Measurements from ENCODE around the gene SREBF1.
"Not testable (repeated sequence)": the region's sequence is repeated elsewhere in the genome, so short reads cannot be mapped to it uniquely, and the experiment has no call there.

Gene SREBF1

DNA sequence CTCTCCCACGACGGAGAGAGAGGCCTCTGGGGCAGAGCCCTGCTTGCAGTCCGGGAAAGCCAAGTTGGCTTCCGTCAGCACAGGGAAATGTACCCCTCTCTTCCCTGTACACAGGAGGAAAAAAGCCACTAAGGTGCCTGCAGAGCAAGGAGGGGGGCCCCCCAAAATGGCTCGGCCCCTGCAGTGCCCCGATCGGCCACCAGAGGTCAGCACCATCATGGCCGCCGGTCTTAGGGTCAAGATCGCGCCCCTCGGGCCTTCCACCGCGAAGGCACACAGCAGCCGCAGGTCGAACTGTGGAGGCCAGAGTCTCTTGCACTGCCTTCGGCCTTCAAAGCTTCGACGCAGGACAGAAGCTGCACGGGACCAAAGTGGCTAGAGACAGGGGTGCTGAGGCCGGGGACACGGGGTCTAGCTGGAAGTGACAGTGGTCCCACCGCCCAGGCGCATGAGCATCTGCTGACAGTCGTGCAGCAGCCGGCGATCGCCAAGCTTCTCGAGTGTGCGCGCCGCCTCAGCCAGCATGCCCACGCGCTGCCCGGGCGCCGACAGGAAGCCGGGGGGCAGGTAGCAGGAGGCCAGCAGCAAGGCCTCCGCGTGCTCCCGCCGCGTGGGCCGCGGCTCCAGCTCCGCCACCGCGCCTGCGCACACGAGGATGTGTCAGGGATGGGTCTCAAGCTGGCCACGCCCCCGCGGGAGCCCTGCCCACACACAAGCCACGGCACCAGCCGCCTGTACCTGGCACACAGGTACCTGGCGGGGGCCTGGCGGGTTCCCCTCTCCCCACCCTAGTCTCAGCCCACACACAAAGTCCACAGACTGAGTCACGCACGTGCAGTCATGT is 24.4 kb downstream of the SREBF1 start:
- no peak for DNase-seq (ENCODE audit: low read depth, low spot score)

DNA sequence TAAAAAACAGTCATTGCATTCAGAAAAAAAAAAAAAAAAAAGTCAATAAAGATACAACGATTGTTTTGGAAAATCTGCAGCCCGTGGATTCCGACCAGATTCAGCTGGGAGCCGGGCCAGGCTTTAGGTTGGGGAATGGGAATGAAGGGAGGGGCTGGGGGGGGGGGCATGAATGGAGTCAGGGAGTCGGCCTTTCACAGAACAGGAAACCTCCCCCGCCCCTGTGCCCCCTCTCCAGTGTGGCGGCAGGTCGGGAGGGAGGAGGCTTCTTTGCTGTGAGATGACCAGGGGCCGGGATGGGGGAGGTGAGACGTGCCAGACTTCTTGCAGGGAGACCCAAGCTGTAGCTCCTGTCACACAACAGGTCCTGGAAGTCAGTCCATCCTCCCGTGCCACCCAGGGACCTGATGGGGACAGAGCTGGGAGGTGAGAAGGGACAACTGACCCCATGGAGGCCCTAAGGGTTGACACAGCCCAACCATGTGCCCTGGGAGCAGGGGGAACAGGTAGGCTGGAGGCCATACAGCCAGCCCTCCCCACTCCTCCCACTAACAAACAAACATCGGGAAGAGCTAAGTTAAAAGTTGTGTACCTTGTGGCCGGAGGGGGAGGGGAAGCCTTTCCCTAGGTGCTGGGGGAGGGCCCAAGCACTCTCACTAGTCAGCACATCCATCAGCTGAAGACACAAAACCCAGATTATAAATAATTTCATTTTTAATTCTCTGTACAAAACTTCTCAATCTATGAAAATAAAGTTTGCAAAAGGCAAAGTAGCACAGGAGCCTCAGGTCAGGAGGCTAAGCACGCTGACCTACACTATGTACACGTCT is 25.2 kb downstream of the SREBF1 start:
- DNase-seq (ENCODE audit: low read depth, low spot score), result no peak

GRCh38 chr17:17810895-17811248 is 25.9 kb downstream of the SREBF1 start:
- DNase-seq (ENCODE audit: low read depth, low spot score), result no peak

DNA sequence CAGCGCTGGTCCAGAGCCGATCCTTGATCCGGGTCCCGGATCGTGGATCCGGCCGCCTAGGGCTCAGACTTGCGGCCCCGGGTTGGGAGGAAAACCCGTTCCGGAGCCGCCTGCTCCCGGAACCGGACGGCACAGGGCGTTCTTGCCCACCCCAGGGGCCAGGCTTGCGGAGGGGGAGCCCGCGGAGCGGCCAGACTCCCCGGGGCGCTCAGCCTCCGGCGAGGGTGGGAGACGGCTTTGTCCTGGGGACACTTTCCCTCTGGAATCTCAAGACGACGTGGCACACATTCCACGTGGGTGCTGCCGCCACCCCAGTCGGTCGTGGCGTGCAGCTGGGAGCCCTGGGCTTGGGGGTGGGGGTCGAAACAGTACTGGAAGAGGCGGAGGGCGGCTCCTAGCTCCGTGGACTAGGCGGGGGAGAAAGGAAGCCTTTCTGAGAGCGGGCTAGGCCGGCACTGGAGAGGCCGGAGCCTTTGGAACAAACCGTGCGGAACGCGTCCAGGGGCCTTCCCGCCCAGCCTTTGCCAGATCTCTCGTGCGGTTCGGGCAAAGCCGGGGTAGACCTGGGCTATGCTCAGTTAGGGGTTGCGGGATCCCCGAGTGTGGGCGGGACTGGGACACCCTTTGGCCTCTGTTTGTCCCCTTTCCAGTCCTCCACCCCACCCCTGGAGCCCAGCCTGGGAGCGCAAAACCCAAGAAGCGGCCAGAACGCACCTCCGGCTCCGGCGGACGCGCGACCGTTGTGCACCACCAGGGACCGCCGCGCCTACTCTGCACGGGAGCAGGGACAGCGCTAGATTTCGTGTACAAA is 26.5 kb downstream of the SREBF1 start:
- DNase-seq (ENCODE audit: low read depth, low spot score), result peak; percentile 32

DNA sequence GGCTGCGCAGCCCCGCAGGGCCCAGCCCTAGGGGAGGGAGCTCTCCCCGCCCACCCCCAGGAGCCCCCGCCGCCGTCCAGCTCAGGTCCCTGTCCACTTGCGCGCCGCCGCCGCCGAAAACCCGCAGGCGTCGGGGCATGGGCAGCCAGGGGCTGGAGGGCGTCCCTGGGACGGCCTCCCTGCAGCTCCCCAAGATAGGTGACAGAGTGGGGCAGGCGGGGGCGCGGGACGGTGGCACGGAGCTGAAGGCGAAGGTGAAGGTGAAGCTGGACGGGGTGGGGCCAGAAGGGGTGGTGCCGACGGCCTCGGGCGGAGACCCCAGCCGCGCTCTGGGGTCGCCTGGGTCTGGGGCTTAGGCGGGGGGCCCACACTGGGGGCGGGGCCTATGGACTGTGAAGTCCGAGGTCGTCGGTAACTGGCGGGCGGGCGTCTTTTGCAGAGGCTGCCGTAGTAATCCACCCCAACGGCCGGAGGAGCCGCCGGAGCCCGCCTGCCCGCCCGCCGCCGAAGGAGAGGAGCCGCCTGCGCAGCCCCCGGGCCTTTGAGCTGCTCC is 27.2 kb downstream of the SREBF1 start:
- no peak for DNase-seq (ENCODE audit: low read depth, low spot score)

GRCh38 chr17:17808706-17809432 is 27.9 kb downstream of the SREBF1 start:
- no peak for DNase-seq (ENCODE audit: low read depth, low spot score)

- DNase-seq (ENCODE audit: low read depth, low spot score), result not testable (repeated sequence)
Measured at GRCh38 chr17:17808200-17808599, 28.6 kb downstream of the SREBF1 start.

DNA sequence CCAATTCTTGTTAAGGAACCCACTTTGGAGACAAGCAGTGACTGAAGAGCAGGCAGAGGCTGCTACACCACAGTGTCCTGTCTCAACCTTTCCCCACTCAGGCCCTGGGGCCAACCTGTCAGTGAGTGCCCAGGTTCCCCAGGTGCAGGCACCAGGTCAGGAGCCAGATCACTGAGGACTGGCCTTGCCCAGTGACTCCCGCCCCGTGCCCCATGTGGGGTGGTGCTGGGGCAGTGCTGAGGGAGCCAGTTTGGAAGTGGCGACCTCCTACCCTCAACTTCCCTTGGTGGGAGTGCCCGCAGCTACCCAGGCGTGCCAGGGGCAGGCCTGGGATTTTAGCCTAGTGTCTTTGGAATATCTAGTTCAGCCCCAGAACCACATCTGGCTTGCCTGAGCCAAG is 29.3 kb downstream of the SREBF1 start:
- DNase-seq (ENCODE audit: low read depth, low spot score), result no peak

DNA sequence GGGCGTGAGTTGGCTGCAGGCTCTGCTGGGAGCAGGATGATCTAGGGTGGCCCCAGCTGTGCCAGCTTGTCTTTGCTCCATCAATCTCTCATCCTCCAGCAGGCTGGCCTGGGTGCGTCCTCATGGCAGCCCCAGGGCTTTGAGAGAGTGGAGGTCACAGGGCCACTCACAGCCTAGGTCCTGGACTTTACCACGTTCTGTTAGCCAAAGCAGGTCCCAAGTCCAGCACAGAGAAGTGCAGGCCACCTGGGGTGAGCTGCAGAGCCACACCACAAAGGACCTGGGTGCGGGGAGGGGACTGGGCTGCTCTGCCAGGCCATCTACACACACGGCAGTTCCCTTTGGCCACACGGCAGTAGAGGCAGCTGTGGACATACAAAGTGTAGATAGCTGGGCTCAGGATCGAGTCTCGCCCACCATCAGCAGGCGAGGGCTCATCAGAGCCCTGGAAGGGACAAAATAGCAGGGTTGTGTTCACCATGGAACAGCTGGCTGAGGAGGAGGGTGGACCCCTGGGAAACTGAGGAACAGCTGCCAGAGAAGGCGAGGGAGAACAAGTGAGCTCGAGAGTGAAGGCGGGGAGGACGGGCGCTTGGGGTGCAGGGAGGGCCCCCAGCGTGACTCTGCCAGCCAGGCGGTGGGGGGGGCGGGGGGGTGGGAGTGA is 30.0 kb downstream of the SREBF1 start:
- no peak for DNase-seq (ENCODE audit: low read depth, low spot score)

GRCh38 chr17:17806035-17806434 is 30.8 kb downstream of the SREBF1 start:
- no peak for DNase-seq (ENCODE audit: low read depth, low spot score)

- DNase-seq (ENCODE audit: low read depth, low spot score), result no peak
Measured at GRCh38 chr17:17805575-17805974, 31.2 kb downstream of the SREBF1 start.

DNA sequence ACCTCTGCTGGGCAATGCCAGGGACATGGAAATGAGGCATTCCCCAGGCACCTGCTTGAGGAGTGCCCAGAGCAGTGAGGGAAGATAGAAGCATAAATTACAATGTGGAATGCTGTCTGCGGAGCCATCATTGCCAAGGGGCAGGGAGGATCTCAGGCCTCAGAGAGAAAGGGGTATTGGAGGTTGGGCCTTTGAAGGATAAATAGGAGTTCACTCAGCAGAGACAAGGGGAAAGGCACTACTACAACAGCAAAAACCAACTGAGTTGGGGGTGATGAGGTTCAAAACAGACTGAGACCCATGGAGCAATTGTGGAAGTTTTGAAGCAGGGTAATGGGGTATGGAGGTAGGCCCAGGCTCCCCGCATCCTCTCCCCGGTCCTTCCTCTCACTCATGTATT is 32.8 kb downstream of the SREBF1 start:
- DNase-seq (ENCODE audit: low read depth, low spot score), result no peak

GRCh38 chr17:17801800-17802481 is 34.8 kb downstream of the SREBF1 start:
- DNase-seq (ENCODE audit: low read depth, low spot score), result no peak

DNA sequence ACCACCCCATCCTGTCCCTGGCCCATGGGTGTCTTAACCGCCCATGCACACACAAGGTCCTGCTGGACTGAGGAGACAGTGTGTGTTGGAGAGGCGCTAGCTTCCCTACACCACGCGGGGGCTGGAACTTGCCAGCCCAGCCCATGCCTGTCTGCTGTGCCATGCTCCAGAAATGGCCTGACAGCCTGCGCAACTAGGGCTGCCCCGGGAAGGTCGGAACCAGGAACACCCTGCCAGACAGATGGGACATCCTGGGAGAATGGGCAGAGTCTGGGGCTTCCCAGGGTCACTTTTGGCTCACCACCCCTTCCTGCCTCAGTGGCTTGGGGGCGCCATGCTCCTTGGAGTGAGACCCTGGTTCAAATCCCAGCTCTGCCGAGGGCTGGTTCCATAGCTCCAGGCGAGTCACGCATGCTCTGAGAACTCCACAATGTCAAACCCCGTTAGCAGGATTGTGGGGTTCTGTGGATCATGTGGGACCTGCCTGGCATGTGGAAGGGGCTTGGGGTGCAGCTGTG is 36.2 kb downstream of the SREBF1 start:
- no peak for DNase-seq (ENCODE audit: low read depth, low spot score)

DNA sequence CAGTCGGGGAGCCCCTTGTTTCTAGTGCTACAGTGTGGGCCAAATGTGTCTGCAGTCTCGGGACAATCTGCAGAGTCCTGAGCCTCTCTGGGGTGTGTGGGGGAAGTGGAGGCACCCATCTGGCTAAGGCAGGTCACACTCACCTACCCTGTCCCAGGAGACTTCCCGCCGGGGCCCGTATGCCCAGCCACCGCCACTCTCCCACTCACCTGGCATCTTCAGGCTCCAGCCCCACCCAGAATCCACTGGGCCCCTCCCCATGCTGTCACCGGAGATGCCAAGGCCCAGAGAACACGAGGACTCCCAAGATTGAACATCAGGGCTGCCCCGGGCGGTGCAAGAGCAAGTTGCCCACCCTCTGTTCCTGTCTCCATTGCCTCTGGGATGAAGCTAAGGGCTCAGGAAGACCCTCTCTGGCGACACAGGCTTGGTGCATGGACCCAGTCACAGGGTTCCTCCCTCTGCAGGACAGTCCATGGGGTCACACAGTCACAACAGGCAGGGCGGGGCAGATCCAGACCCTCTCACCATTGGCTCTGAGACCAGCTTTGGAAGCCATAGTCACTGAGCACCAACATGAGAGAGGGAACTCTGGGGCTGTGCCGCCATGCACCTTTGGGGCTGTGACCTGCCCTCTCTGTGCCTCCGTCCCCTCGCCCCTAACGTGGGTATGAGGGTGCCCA is 38.1 kb downstream of the SREBF1 start:
- DNase-seq (ENCODE audit: low read depth, low spot score), result no peak

- no peak for DNase-seq (ENCODE audit: low read depth, low spot score)
Measured at GRCh38 chr17:17798010-17798556, 38.7 kb downstream of the SREBF1 start.

- DNase-seq (ENCODE audit: low read depth, low spot score), result no peak
Measured at GRCh38 chr17:17797119-17797809, 39.5 kb downstream of the SREBF1 start.

DNA sequence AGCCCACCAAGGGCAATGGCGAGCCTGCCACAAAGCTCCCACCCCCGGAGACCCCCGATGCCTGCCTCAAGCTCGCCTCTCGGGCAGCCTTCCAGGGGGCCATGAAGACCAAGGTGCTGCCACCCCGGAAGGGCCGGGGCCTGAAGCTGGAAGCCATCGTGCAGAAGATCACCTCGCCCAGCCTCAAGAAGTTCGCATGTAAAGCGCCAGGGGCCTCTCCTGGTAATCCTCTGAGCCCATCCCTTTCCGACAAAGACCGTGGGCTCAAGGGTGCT is 40.1 kb downstream of the SREBF1 start:
- DNase-seq (ENCODE audit: low read depth, low spot score), result no peak

Measured in brain pericyte (primary cell).